ENCODE data around the gene MYB.

The MYB gene

DNA sequence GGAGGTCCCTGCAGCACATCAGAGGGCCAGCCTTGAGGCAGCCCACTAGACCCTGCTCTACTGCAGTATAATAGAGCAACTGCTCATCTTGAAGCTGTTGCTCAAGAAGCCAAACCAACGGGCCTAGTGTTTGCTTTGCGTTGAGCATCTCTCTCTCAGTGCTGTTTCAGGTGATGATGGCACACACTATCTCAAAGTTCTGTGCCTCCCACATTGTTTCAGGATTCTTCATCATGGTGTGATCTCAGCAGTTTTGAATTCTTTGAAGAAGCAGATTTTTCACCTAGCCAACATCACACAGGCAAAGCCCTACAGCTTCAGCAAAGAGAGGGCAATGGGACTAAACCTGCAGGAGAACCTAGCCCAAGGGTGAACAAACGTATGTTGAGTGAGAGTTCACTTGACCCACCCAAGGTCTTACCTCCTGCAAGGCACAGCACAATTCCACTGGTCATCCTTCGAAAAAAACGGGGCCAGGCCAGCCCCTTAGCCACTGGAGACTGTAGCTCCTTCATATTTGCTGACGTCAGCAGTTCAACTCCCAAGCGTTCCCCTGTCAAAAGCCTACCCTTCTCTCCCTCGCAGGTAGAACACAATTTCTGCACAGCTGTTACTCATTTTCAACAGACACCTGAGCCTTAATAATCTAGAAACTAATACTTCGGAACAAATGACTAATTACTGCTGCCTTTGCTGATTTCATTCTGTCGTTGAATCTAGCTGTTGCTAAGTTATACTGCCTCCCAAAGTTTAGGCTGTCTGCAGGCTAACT lies 15.8 kb downstream of the MYB start:
- peak; percentile 14 for DNase-seq (ENCODE audit: low read depth)
- H3K4me3 ChIP-seq (ENCODE audit: low read depth, low read length), result no peak overlapping the region
- TF ChIP-seq, protein P1, sequence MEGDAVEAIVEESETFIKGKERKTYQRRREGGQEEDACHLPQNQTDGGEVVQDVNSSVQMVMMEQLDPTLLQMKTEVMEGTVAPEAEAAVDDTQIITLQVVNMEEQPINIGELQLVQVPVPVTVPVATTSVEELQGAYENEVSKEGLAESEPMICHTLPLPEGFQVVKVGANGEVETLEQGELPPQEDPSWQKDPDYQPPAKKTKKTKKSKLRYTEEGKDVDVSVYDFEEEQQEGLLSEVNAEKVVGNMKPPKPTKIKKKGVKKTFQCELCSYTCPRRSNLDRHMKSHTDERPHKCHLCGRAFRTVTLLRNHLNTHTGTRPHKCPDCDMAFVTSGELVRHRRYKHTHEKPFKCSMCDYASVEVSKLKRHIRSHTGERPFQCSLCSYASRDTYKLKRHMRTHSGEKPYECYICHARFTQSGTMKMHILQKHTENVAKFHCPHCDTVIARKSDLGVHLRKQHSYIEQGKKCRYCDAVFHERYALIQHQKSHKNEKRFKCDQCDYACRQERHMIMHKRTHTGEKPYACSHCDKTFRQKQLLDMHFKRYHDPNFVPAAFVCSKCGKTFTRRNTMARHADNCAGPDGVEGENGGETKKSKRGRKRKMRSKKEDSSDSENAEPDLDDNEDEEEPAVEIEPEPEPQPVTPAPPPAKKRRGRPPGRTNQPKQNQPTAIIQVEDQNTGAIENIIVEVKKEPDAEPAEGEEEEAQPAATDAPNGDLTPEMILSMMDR (IDR thresholded peaks at IDR 0.05; ENCODE audit: insufficient read depth, low read depth, low read length, missing control alignments), result no peak

DNA sequence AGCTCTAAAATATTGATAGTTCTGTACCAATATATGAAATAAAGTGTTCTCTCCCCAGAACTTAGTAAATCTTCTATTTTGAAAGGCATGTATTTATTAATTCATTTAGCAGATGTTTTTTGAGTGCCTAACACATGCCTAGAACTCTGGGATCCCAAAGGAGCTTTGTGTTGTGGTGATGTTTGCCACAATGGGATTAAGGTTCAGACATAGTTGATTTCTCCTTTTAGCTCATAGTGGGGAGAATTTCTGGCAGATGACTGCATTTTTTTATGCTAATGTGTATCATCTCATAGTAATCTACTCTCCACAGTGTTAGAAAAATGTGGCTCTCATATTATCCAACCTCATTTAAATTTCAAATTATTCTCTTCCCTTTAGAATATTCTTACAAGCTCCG lies 21.7 kb downstream of the MYB start:
- no peak for DNase-seq (ENCODE audit: low read depth)
- TF ChIP-seq, protein P1 (IDR thresholded peaks at IDR 0.05; ENCODE audit: insufficient read depth, low read depth, low read length, missing control alignments), result no peak
- no peak overlapping the region for H3K4me3 ChIP-seq (ENCODE audit: low read depth, low read length)

DNA sequence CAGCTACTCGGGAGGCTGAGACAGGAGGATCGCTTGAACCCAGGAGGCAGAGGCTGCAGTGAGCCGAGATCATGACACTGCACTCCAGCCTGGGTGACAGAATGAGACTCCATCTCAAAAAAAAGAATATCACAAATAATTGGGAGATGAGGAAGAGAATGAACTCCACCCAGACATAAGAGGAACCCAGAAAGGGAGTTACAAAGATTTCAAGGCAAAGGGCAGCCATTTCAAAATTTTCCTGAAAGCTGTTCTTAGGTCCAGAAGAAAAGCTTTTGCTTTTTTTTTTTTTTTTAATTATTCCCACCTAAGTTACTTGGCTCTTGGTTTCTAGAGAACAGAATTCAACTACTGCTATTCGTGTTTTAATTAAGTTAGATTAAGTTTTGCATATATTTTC lies 23.8 kb downstream of the MYB start:
- DNase-seq (ENCODE audit: low read depth), result no peak
- no peak overlapping the region for H3K4me3 ChIP-seq (ENCODE audit: low read depth, low read length)
- TF ChIP-seq, protein P1 (IDR thresholded peaks at IDR 0.05; ENCODE audit: insufficient read depth, low read depth, low read length, missing control alignments), result no peak

DNA sequence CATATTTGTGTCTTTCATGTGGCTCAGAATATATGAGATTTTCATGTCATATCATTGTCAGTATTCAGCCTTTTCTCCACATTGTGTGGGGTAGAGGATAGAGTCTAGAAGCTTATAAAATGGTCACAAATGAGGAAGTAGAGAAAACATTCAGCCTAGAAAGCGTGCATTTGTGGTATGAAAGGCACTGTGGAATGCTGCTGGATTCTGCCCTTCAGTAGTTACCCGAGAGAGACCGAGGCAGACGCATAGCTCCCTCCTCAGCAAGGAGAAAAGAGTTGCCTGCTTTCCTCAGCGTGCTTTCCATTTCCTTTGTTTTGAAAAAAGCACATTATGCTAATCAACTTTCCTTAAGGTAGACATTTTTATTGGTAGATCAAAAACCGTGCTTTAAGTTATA lies 28.7 kb downstream of the MYB start:
- no peak for DNase-seq (ENCODE audit: low read depth)
- no peak overlapping the region for H3K4me3 ChIP-seq (ENCODE audit: low read depth, low read length)
- TF ChIP-seq, protein P1 (IDR thresholded peaks at IDR 0.05; ENCODE audit: insufficient read depth, low read depth, low read length, missing control alignments), result no peak

DNA sequence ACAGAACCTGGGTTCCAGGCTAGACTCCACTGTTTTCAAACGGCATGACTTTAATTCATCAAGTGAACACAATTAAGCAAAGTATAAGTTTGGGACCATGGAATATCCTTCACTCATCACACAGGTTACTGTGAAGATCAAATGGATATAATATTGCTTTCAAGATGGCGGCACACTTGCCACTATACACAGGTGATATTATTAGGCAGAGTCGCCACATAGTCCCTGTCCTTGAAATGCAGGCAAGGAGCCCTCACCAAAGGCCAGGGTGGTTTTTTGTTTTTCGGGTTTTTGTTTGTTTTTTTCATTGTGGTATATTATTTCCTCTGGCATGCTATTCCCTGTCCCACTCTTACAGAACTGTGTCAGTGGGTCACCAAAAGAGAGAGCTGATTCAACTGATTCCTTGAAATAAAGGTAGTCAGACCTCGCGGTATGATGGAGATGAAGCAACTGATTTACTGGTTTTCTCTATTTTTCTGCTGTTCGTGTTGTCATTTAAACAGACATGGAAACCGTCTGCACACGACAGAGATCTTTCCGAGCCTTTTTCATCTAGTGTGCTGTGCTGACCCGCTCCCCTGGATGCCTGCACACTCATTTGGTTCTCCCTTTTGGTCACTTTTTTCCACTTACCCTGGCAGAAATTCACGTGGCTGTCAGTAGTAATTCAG lies 29.7 kb downstream of the MYB start:
- TF ChIP-seq, protein P1 (IDR thresholded peaks at IDR 0.05; ENCODE audit: insufficient read depth, low read depth, low read length, missing control alignments), result no peak
- H3K4me3 ChIP-seq (ENCODE audit: low read depth, low read length), result no peak overlapping the region
- no peak for DNase-seq (ENCODE audit: low read depth)

DNA sequence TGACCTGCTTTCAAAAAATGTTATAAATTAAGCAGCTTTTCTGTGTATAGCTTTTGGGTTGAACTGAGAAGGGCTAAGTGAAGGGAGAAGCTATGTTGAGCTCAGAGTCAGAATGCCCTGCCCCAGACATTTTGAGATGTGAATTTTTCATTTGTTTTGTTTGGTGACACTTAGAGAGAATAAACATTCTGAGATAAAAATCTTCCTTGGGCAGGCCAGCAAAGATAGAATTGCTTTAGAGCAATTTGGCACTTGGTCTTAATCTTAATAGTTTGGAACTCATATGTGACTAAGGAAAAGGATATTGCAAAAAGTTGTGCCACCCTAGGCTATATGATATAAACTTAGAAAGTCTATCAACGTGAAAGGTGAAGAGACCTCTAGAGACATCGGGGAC lies 30.2 kb downstream of the MYB start:
- DNase-seq (ENCODE audit: low read depth), result no peak
- TF ChIP-seq, protein P1 (IDR thresholded peaks at IDR 0.05; ENCODE audit: insufficient read depth, low read depth, low read length, missing control alignments), result no peak
- H3K4me3 ChIP-seq (ENCODE audit: low read depth, low read length), result no peak overlapping the region
